ENCODE data around the gene RAB40C.
"Not testable (repeated sequence)": the region's sequence is repeated elsewhere in the genome, so short reads cannot be mapped to it uniquely, and the experiment has no call there.

DNA sequence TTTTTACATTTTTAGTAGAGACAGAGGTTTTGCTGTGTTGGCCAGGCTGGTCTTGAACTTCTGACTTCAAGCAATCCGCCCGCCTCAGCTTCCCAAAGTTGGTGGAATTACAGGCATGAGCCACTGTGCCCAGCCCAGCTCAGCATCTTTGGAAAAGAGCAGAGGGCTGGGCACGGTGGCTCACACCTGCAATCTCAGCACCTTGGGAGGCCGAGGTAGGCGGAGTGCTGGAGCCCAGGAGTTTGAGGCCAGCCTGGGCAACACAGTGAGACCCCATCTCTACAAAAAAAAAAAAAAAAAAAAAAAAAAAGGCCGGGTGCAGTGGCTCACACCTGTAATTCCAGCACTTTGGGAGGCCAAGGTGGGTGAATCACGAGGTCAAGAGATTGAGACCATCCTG lies 7.8 kb downstream of the RAB40C start:
- not testable (repeated sequence) for TF ChIP-seq ARNTL (CRISPR knock-in tag; IDR thresholded peaks at IDR 0.05; ENCODE audit: borderline replicate concordance, low read depth); ISL1 (CRISPR knock-in tag; IDR thresholded peaks at IDR 0.05); ZC3H10 (CRISPR knock-in tag; IDR thresholded peaks at IDR 0.05); ZNF565 (CRISPR knock-in tag; conservative IDR thresholded peaks at IDR 0.05; ENCODE audit: low read depth)
